ENCODE results near the gene RNU6-9.

Gene RNU6-9

DNA sequence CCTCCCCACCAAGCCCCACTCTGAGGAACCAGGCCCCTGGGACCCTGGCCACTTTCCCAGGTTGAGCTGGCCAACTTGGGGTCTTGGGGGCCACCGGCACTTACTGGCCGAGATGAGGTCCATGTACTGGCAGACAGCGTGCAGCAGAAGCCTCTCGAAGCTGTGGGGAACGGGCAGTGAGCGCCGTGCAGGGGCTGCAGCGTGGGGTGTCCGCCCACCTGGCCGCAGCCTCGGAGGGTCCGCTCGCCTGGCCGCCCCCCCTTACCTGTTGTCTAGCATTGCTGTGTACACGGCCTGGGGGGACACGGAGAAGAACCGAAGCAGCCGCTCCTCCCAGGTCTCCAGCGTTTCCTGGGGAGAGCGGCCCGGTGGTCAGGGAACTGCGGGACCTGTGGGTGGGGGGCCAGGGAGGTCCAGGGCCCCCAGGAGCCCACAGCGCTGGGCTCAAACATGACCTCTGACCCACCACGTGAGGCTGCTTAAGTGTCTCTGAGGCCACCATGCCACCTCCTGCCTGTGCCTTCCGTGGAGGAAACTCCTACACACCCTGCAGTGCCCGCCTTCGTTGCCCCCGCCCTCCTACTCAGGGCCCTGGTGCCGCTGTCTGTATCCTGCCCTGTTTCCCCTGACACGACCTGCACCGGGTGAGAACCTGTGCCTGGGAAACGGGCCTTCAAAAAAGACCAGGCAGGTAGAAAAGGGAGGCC is 6.2 kb downstream of the RNU6-9 start:
- DNase-seq (ENCODE audit: low read depth): no peak

DNA sequence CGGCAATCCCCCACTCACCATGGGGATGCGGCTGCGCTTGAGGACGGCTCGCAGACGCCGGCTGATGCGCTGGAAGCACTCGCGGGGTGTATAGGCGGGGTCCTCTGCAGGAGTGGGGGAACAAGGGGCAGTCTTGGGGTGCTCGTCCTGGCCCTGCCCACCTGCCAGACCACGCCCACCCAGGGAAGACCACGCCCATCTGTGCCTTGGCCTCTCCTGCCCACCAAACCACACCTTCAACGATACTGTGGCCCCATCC is 6.7 kb downstream of the RNU6-9 start:
- DNase-seq (ENCODE audit: low read depth): no peak

DNA sequence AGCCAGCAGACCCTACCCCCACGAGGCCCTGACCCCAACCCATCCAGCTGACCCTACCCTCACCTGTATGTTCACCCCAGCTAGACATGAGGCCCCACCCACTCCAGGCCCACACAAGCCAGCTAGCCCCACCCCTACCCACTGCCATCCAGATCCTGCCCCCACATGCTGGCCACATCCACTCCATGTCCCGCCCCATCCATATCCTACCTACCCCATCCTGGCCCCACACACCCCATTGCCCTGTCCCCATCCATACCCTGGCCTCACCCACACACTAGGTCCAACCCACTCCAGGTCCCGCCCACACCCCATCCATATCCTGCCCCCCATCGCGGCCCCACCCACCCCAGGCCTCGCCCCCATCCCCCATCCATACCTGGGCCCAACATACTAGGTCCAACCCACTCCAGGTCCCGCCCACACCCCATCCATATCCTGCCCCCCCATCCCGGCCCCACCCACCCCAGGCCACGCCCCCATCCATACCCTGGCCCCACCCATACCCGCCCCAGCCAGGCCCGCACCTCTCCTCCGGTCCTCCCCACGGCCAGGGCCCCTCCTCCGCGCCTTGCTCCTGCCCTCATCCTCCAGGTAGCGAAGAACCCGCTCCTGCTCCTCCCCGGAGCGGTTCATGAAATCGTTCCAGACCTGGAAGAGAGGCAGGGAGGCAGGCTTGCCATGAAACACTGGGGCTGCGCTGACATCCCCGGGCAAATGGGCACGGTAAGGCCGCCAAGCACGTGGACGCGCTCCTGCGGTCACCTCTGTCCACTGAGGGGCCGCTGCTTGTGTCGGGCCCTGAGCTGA is 7.2 kb downstream of the RNU6-9 start:
- no peak for DNase-seq (ENCODE audit: low read depth)

DNA sequence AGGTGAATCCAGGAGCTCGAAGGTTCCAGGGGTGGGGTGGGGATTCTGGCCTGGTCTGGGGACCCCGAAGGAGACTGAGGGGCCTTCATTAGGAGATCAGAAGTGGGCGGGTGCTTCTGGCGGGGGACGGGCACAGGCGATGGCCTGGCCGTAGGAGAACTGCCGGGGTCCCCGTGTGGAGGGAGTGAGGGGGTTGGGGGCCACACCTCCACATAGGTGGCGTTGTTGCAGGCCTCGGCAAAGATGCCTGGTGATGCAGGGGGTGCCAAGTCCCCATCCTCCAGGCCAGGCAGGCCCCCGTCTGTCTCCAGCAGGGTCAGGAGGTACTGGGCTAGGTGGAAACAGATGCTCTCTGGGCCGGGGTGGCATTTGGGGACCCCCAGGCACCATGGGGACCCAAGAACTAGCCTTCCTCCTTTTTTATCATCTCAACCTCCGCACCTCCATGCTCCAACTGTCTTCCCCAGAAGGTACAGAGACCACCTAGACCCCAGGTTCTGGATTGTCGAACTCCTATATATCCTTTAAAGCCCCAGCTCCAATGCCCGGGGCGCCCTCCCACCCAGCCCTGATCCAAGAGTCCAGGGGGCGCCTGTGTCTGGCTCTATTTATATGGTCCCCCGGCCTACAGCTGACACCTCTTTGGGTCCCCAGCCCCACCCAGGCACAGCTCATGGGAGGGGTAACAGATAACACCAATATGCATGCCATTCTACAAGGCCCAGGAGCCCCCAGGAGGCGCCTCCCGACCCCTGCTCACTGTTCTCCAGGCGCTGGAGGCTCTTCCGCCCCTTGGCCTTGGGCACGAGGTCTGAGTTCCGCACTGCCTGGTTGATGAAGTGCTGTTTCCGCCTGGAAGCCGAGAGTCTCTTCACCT is 8.2 kb downstream of the RNU6-9 start:
- DNase-seq (ENCODE audit: low read depth): no peak

DNA sequence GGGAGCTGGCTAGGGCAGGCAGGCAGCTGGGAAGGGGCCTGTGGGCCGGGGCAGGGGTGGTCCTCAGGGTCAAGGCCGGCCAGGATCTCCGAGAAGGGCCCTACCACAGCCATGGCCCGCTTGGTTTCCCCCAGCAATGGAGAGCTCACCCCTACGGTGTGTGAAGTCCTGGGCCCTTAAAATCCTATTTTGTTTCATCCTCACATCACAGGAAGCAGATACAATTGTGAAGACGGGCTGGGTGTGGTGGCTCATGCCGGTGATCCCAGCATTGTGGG is 8.7 kb downstream of the RNU6-9 start:
- no peak for DNase-seq (ENCODE audit: low read depth)

DNA sequence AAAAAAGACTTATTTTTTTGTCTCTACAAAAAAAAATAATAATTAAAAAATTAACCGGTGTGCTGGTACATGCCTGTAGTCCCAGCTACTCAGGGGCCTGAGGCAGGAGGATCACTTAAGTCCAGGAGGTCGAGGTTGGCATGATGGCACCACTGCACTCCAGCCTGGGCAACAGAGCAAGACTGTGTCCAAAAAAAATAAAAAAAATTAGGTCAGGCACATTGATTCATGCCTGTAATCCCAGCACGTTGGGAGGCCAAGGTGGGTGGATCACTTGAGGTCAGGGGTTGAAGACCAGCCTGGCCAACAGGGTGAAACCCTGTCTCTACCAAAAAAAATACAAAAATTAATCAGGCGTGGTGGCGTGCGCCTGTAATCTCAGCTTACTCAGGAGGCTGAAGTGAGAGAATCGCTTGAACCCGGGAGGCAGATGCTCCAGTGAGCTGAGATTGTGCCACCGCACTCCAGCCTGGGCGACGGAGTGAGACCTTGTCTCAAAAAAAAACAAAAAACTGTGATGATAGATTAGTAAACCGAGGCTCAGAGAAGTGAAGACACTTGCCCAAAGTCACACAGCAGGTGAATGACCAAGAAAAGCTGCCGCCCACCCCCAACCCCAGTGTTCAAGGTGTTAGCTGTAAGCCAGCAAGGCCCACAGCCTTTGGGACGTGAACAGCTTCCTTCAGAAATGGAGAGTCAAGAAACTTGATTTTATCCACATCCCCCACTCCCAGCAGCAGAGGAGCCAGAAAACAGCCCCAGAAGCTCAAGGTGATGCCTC is 9.4 kb downstream of the RNU6-9 start:
- no peak for DNase-seq (ENCODE audit: low read depth)

DNA sequence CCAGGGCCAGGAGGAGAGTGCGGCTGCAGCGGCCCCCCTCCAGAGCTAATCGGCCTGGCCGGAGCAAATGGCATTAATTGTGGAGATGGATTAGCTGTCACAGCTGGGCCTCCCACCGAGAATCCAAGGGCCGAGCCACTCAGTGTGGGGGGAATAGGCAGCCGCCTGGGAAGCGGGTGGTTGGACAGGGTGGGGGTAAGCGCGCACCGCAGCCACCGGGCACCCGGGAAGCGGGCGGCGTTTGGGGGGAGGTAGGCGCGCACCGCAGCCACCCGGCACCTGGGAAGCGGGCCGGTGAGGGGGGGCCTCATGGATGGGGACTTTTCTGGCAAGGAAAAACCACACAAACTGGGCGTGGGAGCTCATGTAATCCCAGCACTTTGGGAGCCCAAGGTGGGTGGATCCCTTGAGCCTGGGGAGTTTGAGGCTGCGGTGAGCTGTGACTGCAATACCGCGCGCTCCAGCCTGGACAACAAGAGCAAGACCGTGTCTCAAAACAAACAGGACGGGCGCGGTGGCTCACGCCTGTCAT is 10.0 kb downstream of the RNU6-9 start:
- no peak for DNase-seq (ENCODE audit: low read depth)

DNA sequence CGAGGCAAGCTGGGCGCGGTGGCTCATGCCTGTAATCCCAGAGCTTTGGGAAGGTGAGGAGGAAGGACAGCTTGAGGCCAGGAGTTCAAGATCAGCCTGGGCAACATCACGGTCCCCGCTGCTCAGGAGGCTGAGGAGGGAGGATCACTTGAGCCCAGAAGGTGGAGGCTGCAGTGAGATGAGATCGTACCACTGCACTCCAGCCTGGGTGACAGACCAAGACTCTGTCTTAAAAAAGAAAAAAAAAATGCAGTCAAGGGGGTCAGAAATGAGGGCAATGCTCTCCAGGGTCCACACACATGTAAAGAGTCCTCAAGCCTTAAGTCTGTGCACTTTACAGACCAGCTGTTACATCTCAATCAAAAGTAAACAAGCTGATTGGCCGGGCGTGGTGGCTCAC is 11.3 kb downstream of the RNU6-9 start:
- no peak for DNase-seq (ENCODE audit: low read depth)

DNA sequence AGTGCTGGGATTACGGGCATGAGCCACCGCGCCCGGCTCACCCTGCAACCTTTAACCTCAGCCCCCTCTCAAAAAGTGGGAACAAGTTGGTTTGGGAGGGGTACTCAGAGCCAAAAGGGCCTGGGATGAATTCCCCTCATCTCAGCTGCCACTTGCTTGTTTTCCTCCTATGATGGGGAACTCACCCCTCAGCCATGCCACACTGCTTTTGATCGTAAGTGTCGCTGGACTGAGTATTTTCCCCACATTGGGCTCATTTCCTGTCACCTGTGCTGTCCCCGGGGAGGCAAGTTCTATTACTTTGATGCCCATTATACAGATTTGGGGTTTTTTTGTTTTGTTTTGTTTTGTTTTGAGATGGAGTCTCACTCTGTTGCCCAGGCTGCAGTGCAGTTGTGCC is 13.2 kb downstream of the RNU6-9 start:
- DNase-seq (ENCODE audit: low read depth): no peak

DNA sequence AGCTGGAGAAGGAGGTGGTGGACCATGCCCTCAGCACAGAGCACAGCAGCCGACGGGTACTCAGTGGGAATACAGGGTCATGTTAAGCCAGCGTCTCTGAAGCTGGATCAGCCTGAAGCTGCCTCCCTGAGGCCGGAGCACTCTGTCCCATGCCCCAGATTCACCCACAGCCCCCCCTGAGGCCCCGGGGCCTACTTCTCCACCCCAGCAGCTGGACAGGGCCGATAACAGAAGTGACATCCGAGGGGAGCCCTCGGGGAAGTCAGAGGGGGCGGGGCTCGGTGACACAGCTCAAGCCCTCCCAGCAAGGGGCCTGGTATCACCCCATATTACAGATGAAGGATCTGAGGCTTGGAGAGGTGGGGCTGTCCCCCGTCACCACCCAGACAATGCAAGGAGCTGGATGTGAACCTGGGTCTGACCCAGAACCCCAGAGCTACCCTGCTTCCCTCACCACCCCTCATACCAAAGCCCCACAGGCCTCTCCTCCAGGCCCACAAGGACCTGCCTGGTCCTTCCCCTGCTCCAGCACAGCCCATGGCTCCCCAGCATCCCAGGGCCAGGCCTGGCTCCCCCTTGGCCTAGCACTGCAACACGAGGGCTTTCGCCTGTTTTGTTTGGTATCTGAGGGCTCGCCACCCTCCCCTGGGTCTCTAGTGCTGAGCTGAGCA is 14.0 kb downstream of the RNU6-9 start:
- DNase-seq (ENCODE audit: low read depth): no peak

DNA sequence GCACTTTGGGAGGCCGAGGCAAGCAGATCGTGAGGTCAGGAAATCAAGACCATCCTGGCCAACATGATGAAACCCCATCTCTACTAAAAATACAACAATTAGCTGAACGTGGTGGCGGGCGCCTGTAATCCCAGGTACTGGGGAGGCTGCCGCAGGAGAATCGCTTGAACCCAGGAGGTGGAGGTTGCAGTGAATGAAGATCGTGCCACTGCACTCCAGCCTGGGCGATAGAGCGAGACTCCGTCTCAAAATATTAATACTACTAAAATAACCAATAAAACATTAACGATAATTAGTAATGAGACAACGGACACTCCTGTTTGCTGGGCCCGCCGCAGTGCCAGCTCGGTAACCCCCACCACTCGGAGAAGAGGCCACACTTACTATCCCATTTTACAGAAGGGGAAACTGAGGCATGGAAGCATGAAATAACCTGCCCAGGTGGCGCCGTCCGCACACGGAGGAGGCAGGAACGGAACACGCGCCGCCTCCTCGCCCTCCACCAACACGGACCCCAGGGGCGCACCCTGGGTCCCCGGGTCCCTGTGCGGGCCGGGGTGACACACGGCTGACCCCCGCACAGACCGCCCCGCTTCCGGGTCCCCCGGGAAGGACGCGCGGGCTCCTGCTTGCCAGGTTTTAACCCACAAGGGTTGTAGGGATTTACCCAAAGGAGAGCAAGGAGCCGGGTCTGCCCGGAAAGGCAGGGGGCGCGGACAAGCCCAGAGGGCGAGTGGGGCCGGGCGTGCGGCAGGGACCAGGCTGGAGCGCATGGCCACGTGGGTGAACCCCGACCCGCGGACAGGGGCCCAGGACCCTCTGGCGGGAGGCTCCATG is 18.1 kb downstream of the RNU6-9 start:
- no peak for DNase-seq (ENCODE audit: low read depth)

DNA sequence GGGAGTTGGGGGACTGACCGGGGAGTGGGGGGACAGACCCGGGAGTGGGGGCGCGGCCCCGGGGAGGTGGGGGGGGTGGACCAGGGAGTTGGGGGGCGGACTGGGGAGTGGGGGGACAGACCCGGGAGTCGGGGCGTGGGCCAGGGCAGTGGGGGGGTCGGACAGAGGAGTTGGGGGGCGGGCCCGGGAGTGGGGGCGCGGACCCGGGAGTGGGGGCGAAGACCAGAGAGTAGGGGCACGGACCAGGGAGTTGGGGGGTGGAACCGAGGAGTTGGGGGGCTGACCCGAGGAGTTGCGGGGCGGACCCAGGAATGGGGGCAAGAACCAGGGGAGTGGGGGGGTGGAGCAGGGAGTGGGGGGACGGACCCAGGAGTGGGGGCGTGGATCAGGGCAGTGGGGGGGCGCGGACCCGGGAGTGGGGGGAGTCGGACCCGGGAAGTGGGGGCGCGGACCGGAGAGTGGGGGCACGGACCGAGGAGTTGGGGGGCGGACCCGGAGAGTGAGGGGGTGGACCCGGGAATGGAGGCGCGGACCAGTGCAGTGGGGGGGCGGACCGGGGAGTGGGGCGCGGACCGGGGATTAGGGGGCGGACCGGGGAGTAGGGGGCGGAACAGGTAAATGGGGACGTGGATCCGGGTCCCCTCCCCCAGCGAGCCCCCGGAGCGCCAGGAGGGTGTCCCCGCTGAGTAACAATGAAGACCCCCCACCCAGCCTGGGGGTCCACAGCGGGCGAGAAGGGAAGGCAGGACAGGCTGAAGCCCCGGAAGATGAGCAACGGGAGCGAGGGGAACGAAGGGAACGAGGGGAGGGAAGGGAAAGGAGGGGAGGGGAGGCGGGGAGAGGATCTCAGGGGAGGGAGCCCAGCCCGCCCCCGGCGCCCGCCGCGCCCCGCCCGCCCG is 19.1 kb downstream of the RNU6-9 start:
- DNase-seq (ENCODE audit: low read depth): no peak

DNA sequence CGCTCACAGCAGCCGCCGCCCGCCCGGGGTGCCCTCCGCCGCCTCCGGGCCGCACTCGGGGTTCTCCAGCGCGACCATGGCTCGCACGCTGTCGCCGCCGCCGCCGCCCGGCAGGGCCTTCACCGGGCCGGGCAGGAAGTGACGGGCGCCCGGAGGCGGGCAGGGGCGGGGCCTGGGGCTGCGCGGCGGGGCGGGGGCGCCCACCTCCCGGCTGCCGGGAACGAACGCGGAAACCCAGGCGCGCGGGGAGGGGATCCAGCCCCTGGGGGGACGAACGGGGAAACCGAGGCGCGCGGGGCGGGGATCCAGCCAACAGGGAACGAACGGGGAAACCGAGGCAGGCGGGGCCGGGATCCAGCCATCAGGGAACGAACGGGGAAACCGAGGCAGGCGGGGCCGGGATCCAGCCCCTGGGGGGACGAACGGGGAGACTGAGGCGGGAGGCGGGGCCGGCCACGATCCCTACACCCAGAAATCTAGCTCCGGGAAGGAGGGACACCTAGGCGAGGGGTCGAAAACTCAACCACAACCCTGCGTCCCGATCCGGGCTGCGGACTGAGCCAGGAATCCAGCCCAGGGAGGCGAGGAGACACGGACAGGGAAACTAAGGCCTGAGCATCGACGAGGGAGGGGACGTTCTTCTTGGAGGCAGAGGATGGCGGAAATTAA is 19.9 kb downstream of the RNU6-9 start, which contains the start of gene R3HDM4:
R3HDM4 (minus strand) TSS at position 140 of the 669 bp plus-strand sequence; CDS start at position 78, 62 bp downstream.
- DNase-seq (ENCODE audit: low read depth): peak; percentile 82

DNA sequence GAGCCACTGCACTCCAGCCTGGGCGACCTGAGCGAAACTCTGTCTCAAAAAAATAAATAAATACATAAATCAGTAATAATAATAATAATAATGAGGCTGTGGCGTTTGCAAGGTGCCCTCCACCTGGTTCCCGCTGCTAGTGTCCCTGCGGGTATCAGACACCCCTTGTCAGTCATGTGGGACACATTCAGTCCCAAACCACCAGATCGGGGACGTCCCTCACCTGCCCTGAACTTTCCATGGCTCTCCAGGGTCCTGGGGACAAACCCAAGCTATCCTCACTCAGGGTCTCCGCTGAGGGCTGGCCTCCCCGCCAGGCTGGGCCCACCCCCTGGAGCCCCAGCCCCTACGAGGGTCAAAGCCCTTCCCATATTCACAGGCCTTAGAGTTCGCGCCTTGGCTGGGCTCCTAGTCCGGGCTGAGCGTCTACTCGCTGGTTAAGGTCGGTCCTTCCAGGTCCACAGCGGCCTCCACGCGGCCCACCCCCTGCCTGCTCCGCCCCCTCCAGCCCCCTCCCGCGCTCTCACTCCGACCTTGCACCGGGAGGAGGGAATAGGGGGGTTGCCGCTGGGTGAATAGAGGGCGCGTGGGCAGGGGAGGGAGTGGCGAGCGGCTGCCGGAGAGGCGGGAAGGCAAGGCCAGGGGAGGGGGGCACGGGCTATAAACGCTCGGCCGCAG is 23.5 kb downstream of the RNU6-9 start:
- no peak for DNase-seq (ENCODE audit: low read depth)

DNA sequence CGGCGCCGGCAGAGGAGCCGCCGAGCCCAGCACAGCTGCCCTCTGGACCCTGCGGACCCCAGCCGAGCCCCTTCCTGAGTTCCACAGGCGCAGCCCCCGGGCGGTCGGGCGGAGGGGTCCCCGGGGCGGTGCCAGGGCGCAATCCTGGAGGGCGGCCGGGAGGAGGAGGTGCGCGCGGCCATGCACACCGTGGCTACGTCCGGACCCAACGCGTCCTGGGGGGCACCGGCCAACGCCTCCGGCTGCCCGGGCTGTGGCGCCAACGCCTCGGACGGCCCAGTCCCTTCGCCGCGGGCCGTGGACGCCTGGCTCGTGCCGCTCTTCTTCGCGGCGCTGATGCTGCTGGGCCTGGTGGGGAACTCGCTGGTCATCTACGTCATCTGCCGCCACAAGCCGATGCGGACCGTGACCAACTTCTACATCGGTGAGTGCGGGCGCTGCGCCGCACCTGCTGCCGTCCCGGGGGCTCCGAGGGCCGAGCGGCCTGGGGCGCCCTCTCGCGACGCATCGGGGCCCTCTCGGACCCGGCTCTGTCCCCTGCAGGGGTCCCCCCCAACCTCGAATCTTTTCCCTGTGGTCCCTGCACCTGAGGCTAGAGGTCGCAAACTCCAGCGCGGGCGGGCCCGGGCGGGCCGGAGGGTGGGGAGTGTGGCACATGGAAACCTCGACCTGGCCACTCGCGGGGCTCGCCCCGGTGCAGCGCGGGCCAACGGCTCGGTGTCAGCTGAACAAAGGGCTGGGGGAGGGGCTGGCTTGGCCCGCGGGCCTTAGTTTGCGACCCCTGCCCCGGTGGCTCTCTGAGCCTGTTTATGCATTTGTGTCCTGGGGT is 24.3 kb downstream of the RNU6-9 start, which contains the start of gene KISS1R:
KISS1R (plus strand) TSS at position 11 of the 829 bp plus-strand sequence; CDS start at position 181, 170 bp downstream.
- no peak for DNase-seq (ENCODE audit: low read depth)

DNA sequence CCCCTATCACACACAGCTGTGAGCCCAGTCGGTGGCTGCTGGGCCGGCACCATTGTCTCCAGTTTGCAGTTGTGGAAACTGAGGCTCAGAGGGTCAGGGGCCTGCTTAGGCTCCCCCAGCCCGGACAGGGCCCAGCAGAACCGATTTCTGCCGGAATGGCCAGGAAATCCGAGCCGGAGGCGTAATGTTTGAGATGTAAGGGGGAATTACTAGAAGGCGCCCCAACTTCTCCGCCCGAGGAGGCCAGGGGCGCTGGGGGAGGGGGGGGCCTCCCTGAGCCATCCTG is 24.8 kb downstream of the RNU6-9 start:
- no peak for DNase-seq (ENCODE audit: low read depth)

DNA sequence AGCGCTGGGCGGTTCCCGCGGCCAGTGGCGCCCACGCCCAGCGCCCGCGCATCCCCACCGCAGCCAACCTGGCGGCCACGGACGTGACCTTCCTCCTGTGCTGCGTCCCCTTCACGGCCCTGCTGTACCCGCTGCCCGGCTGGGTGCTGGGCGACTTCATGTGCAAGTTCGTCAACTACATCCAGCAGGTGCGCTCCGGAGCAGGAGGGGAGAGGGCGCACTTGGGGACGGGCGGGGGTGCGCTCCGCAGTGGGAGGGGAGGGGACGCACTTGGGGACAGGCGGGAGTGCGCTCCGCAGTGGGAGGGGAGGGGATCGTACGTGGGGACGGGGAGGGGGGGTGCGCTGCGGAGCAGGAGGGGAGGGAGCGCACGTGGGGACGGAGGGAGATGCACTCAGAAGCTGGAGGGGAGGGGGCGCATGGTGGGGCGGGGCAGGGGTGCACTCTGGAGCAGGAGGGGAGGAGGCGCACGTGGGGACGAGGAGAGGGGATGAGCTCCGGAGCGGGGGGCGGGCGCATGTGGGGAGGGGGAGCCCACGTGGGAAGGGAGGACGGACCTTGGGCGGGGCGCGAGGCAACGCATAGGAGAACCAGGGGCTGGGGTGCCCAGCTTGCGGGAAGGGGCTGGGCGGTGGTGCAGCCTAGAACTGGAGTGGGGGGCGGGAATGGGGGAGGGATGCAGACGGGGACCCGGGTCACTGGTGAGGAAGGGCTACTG is 25.4 kb downstream of the RNU6-9 start:
- no peak for DNase-seq (ENCODE audit: low read depth)
